Raji (cell line): ENCODE data around the gene SNX3.

Source experiments
- POLR2A ChIP-seq: IDR thresholded peaks from 2 replicates; pipeline ENCODE4 v1.6.1; 2011; ENCODE audit warnings: low read depth, low read length, control low read depth; ENCODE audit not compliant: insufficient read depth

Gene SNX3

GRCh38 chr6:108236791-108237190 is 24.0 kb downstream of the SNX3 start:
- TF ChIP-seq POLR2A, result no peak

- no peak for TF ChIP-seq POLR2A
Observed at GRCh38 chr6:108235127-108235526, 25.7 kb downstream of the SNX3 start.

GRCh38 chr6:108228416-108228815 is 32.4 kb downstream of the SNX3 start:
- TF ChIP-seq POLR2A, result no peak

GRCh38 chr6:108227290-108227689 is 33.5 kb downstream of the SNX3 start:
- no peak for TF ChIP-seq POLR2A

- no peak for TF ChIP-seq POLR2A
Observed at GRCh38 chr6:108222504-108222903, 38.3 kb downstream of the SNX3 start.

- no peak for TF ChIP-seq POLR2A
Observed at GRCh38 chr6:108222064-108222463, 38.8 kb downstream of the SNX3 start.

GRCh38 chr6:108211671-108212070 is 49.2 kb downstream of the SNX3 start:
- TF ChIP-seq POLR2A, result no peak

- TF ChIP-seq POLR2A, result no peak
Observed at GRCh38 chr6:108210556-108210955, 50.3 kb downstream of the SNX3 start.

- TF ChIP-seq POLR2A, result no peak
Observed at GRCh38 chr6:108209738-108210137, 51.1 kb downstream of the SNX3 start.

- TF ChIP-seq POLR2A, result no peak
Observed at GRCh38 chr6:108207013-108207412, 53.8 kb downstream of the SNX3 start.

- no peak for TF ChIP-seq POLR2A
Observed at GRCh38 chr6:108203189-108204112, 57.4 kb downstream of the SNX3 start.

- no peak for TF ChIP-seq POLR2A
Observed at GRCh38 chr6:108200631-108201030, 60.2 kb downstream of the SNX3 start.

GRCh38 chr6:108200186-108200585 is 60.7 kb downstream of the SNX3 start:
- no peak for TF ChIP-seq POLR2A

- no peak for TF ChIP-seq POLR2A
Observed at GRCh38 chr6:108198761-108199498, 61.9 kb downstream of the SNX3 start.

GRCh38 chr6:108195209-108195608 is 65.6 kb downstream of the SNX3 start:
- TF ChIP-seq POLR2A, result no peak

GRCh38 chr6:108194503-108194902 is 66.3 kb downstream of the SNX3 start:
- no peak for TF ChIP-seq POLR2A
